NCI-H2107 (cell line): ENCODE data around the gene NOTUM.
"Not testable (repeated sequence)": the region's sequence is repeated elsewhere in the genome, so short reads cannot be mapped to it uniquely, and the experiment has no call there.

ENCODE experiments used
- DNase-seq: peaks from one replicate; lab custom pipeline; 2025; lab: John Stamatoyannopoulos, UW

The NOTUM gene

GRCh38 chr17:81957691-81958432, 3.1 kb downstream of the NOTUM start:
- no peak for DNase-seq

GRCh38 chr17:81956607-81957589, 4.1 kb downstream of the NOTUM start:
- DNase-seq = no peak

DNA sequence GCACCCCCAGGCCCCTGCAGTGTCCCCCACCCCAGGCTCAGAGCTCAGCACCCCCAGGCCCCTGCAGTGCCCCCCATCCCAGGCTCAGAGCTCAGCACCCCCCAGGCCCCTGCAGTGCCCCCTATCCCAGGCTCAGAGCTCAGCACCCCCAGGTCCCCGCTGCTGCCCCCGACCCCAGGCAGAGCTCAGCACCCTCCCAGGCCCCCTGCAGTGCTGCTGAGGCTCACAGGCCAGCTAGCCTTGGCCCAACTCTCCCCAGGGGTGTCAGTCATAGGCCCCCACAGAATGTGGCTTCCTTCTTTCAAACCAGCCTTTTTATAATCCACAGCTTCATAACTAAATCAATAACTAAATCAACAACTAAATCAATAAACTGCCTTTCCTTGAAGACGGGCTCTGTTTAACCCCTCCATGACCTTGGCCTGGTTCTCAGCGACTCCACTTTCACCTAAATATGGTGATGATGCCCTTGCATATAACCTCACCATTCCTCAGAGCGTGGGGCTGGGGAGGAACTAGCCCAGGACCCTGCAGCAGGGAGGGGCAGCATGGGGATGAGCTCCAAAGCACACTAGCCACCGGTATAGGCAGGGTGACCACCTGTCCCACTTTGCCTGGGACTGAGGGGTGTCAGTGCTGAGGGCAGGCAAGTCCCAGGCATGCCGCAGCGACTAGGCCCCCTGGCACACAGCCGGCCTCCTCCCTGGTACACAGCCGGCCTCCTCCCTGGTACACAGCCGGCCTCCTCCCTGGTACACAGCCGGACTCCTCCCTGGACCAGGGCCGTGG, 5.0 kb downstream of the NOTUM start:
- no peak for DNase-seq

GRCh38 chr17:81955058-81955681, 5.8 kb downstream of the NOTUM start:
- no peak for DNase-seq

DNA sequence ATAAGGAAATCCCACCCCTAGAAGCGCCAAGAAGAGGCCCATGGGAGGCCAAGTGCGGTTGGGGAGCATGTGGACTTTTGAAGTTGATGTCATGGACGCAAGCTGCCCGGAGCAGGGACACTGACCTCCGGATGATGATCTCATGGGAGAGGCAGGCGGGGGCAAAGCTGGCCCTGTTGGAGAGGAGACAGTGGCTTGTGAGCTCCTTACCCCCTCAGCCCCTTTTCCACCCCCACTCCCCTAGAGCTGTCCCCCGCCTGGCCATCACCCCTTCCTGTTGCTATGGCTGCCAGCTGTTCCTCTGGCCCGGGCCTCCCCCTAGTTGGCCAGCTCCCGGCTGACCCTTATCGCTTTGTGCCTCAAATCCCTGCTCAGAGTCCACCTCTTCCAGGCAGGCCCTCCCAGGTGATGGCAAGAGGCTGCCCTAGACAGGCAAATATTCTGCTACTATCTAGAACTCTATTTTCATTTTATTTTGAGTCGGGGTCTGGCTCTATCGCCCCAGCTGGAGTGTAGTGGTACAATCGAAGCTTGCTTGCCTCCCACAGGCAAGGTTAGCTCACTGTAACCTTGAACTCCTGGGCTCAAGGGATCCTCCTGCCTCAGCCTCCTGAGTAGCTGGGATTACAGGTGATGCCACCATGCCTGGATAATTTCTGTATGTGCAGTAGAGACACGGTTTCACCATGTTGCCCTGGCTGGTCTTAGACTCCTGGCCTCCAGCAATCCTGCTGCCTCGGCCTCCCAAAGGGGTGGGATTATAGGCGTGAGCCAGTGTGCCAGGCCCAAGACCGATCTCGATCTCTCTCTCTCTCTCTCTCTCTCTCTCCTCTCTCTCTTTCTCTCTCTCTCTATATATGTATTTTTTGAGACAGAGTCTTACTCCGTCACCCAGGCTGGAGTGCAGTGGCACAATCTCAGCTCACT, 6.6 kb downstream of the NOTUM start:
- no peak for DNase-seq

- not testable (repeated sequence) for DNase-seq
Observed at GRCh38 chr17:81953443-81953842, 7.5 kb downstream of the NOTUM start.

GRCh38 chr17:81952792-81953228, 8.2 kb downstream of the NOTUM start:
- no peak for DNase-seq

- DNase-seq = no peak
Observed at GRCh38 chr17:81951785-81952684, 9.0 kb downstream of the NOTUM start.

DNA sequence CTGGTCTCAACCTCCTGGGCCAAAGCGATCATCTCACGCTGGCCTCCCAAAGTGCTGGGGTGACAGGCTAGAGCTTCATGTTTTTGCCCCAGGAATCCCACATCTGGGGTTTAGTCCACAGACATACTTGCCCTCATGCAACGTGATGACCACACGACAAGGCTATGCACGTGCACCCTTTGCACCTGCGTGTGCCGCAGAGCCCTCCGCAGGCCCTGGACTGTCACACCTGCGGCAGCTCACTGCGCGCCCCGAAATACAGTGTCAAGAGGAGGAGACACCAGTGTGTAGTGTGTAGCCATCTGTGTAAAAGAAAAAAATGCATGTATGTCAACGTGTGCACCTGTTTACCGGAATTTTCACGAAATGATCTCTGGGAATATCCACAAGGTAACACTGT, 10.5 kb downstream of the NOTUM start:
- no peak for DNase-seq

DNA sequence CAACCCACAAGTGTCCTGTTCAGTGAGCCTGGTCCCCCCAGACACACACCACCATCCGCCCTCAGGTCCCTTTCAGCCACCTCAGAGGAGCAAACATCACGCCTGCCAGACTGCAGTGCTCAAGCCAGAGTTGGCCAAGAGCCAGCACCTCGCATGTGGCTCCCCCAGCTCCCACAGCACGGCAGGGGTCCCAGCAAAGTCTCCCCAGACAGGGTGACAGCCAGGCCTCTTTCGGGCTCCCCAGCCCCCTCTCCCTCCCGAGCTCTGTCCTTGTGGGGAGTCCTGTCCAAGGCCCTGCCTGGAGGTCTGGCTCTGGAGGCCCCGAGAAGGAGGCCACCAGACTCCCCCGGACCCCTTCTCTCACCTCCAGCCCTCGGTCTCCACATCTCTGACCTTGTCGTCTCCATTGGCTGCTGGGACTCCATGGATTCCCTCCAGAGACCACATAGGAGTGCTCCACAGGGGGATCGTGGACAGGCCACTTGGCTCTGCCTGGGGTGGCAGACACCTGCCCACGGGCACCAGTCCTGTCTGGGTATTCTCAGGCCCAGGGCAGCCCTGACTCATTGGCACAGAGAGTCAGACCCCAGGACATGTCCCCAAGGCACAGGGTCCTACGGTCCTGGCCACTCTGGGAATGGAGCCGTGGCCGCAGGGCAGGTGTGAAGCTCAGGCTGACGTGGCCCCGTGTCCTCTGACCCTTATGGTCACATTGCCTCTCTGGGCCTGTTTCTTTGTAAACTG, 12.2 kb downstream of the NOTUM start:
- no peak for DNase-seq

GRCh38 chr17:81947189-81947588, 13.8 kb downstream of the NOTUM start, which contains the start of gene MYADML2:
TSS of gene MYADML2 (minus strand) at chr17:81947233. CDS start at chr17:81941741, 5,492 bp downstream.
- no peak for DNase-seq

DNA sequence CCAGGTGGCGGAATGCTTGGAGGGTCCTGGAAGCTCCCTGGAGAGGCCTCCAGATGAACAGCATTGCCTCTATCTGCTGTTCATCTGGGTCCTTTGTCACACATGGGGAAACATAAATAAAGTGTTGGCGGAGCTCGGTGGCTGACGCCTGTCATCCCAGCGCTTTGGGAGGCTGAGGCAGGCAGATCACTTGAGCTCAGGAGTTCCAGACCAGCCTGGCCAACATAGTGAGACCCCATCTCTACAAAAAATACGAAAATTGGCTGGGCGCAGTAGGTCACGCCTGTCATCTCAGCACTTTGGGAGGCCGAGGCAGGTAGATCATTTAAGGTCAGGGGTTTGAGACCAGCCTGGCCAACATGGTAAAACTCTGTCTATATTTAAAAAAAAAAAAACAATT, 16.1 kb downstream of the NOTUM start:
- no peak for DNase-seq

DNA sequence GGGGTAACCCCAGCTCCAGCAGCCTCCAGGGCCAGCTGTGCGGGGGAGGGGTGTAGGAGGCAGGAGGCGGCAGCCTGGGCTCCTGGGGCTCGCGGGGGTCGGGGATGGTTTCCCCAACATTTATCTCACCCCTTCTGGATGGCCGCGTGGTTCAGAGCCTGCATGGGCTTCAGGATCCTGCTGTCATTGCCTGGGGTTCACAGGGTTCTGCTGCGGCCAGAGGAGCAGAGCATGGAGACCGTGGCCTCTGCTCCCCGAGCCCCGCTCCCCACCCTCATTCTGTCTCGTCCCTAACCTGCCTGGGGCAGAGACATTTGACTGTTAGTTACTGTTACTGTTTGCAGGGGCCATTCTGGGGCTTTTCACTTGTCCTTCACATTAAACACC, 18.8 kb downstream of the NOTUM start:
- DNase-seq = no peak

- DNase-seq = no peak
Observed at GRCh38 chr17:81941484-81942166, 19.4 kb downstream of the NOTUM start.

DNA sequence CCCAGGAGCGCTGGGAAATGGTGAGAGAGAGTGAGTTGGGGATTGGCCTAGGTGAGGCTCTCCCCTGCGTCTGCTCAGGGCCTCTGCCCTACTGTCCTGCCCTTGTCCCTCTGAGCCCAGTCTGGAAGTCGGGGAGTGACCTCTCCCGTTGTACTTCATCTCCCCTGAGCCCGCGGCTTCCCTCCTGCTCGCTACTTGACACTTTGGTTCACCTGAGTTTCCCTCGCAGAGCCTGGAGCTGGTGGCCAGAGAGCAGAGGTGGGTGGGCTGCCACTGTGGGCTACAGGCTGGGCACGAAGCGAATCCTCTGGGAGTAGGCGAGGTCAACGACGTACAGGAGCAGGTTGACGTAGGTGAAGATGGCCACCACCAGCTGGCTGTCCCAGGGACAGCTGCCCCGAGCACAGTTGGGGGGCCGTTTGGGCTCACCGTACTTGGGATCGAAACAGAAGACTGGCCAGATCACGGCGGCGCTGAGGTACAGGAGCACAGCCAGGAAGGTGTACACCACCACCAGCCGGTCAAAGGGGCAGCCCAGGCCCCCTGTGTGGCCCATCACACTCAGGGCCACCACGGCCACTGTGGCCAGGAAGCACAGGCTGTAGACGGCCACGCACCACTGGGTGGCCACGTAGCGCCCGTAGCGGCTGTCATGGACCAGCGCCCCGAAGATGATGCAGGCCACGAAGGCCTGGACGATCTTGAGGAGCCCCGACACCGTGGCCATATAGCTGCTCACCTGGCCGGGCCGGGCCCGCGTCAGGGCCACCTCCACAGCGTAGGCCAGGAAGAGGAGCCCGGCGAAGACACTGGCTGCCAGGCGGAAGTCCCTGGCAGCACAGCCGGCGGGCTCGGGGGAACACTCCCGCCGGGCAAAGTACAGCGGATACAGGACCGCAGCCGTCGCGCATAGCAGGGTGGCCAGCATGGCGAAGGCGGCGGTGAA, 20.2 kb downstream of the NOTUM start:
- DNase-seq = no peak

- DNase-seq = no peak
Observed at GRCh38 chr17:81939881-81940385, 21.1 kb downstream of the NOTUM start.

- no peak for DNase-seq
Observed at GRCh38 chr17:81939218-81939617, 21.8 kb downstream of the NOTUM start.
